Duodenal mucosa (tissue), 2 donors: Measurements from ENCODE around the gene ELMO3.

Source experiments
- H3K27ac ChIP-seq: one replicate; pipeline ENCODE4 v1.7.0; 2013; ENCODE audit warnings: low read depth, low read length
- H3K27me3 ChIP-seq, 2 donors: one replicate each; pipeline ENCODE4 v1.7.0; 2013; ENCODE audit warnings: low read length in 2 of 2, control low read depth in 1 of 2; ENCODE audit not compliant: insufficient read depth in 2 of 2, control insufficient read depth in 1 of 2
- H3K36me3 ChIP-seq, 2 donors: one replicate each; pipeline ENCODE4 v1.7.0; 2013; ENCODE audit warnings: low read length in 2 of 2, control low read depth in 1 of 2; ENCODE audit not compliant: insufficient read depth in 2 of 2, control insufficient read depth in 1 of 2
- H3K4me1 ChIP-seq, 2 donors: one replicate each; pipeline ENCODE4 v1.7.0; 2013; ENCODE audit warnings: low read length in 2 of 2, control low read depth in 1 of 2; ENCODE audit not compliant: insufficient read depth in 2 of 2, control insufficient read depth in 1 of 2
- H3K4me3 ChIP-seq, 2 donors: one replicate each; pipeline ENCODE4 v1.7.0; 2013; ENCODE audit warnings: low read length in 2 of 2, low read depth in 1 of 2
- H3K9ac ChIP-seq, 2 donors: one replicate each; pipeline ENCODE4 v1.7.0; 2013; ENCODE audit warnings: low read length in 2 of 2, low read depth in 1 of 2
- H3K9me3 ChIP-seq, 2 donors: one replicate each; pipeline ENCODE4 v1.7.0; 2013; ENCODE audit warnings: low read length in 2 of 2, control low read depth in 1 of 2; ENCODE audit not compliant: control insufficient read depth in 1 of 2

The ELMO3 gene

GRCh38 chr16:67242138-67242730, 43.3 kb downstream of the ELMO3 start:
- Histone ChIP-seq H3K27ac (no peak overlapping the region), H3K4me3 (no peak overlapping the region), H3K9ac (peak overlapping the region; percentile 0 to 47), H3K27me3 (no peaks in the 10 kb centered on the region), H3K9me3 (no peaks in the 10 kb centered on the region), H3K36me3 (peaks cover 7 to 24% of the 10 kb centered on the region in 2 donors), H3K4me1 (peaks cover 43 to 54% of the 10 kb centered on the region in 2 donors)

- H3K9ac ChIP-seq, result peak overlapping the region in 1 of 2 donors; percentile 21
These were observed 44.5 kb downstream of the ELMO3 start for GRCh38 chr16:67243481-67243880.

GRCh38 chr16:67244387-67245185, 45.7 kb downstream of the ELMO3 start:
- peak overlapping the region; percentile 73 for H3K27ac ChIP-seq
- H3K9ac ChIP-seq, result peak overlapping the region; percentile 19 to 21
- H3K9me3 ChIP-seq, result no peaks in the 10 kb centered on the region
- H3K36me3 ChIP-seq, result peaks cover 0 to under 1% of the 10 kb centered on the region in 2 donors
- peak overlapping the region in 1 of 2 donors; percentile 9 for H3K4me3 ChIP-seq
- H3K4me1 ChIP-seq, result peaks cover 54 to 69% of the 10 kb centered on the region in 2 donors
- peaks cover 8 to 16% of the 10 kb centered on the region in 2 donors for H3K27me3 ChIP-seq

More at GRCh38 chr16:67243481-67243880, 44.5 kb downstream of the ELMO3 start:
- H3K36me3 ChIP-seq, result peaks cover 3 to 11% of the 10 kb centered on the region in 2 donors
- peak overlapping the region; percentile 60 for H3K27ac ChIP-seq
- H3K4me3 ChIP-seq, result no peak overlapping the region
- H3K4me1 ChIP-seq, result peaks cover 50 to 63% of the 10 kb centered on the region in 2 donors
- H3K27me3 ChIP-seq, result peaks cover 0 to 7% of the 10 kb centered on the region in 2 donors
- no peaks in the 10 kb centered on the region for H3K9me3 ChIP-seq

GRCh38 chr16:67245186-67245585, 46.3 kb downstream of the ELMO3 start:
- Histone ChIP-seq H3K4me3 (peak overlapping the region; percentile 9 to 82), H3K4me1 (peaks cover 54 to 69% of the 10 kb centered on the region in 2 donors), H3K27ac (peak overlapping the region; percentile 73)

GRCh38 chr16:67245674-67246080, 46.7 kb downstream of the ELMO3 start:
- no peaks in the 10 kb centered on the region for H3K36me3 ChIP-seq
- peak overlapping the region; percentile 82 to 89 for H3K4me3 ChIP-seq
- peaks cover 19 to 27% of the 10 kb centered on the region in 2 donors for H3K27me3 ChIP-seq
- H3K27ac ChIP-seq, result peak overlapping the region; percentile 82
- H3K9ac ChIP-seq, result peak overlapping the region; percentile 79 to 85
- peaks cover 51 to 65% of the 10 kb centered on the region in 2 donors for H3K4me1 ChIP-seq
- no peaks in the 10 kb centered on the region for H3K9me3 ChIP-seq

More at GRCh38 chr16:67245186-67245585, 46.3 kb downstream of the ELMO3 start:
- Histone ChIP-seq H3K27me3 (peaks cover 14 to 22% of the 10 kb centered on the region in 2 donors), H3K9me3 (no peaks in the 10 kb centered on the region), H3K9ac (peak overlapping the region; percentile 4 to 21), H3K36me3 (no peaks in the 10 kb centered on the region)

- Histone ChIP-seq H3K9ac (peak overlapping the region; percentile 79 to 85), H3K9me3 (no peaks in the 10 kb centered on the region), H3K27me3 (peaks cover 19 to 31% of the 10 kb centered on the region in 2 donors), H3K4me1 (peaks cover 47 to 60% of the 10 kb centered on the region in 2 donors), H3K36me3 (no peaks in the 10 kb centered on the region), H3K4me3 (peak overlapping the region; percentile 82 to 89), H3K27ac (peak overlapping the region; percentile 82)
These were observed 47.3 kb downstream of the ELMO3 start for GRCh38 chr16:67246081-67246755.

GRCh38 chr16:67246756-67247191, 47.8 kb downstream of the ELMO3 start:
- H3K27ac ChIP-seq, result peak overlapping the region; percentile 82
- peaks cover 19 to 31% of the 10 kb centered on the region in 2 donors for H3K27me3 ChIP-seq
- peak overlapping the region; percentile 79 to 85 for H3K9ac ChIP-seq
- peak overlapping the region; percentile 82 to 89 for H3K4me3 ChIP-seq
- no peaks in the 10 kb centered on the region for H3K9me3 ChIP-seq
- H3K4me1 ChIP-seq, result peaks cover 41 to 54% of the 10 kb centered on the region in 2 donors
- no peaks in the 10 kb centered on the region for H3K36me3 ChIP-seq

- Histone ChIP-seq H3K9ac (peak within 1 kb of the TSS; percentile 79 to 85), H3K9me3 (no peaks in the 10 kb centered on the region), H3K27ac (peak within 1 kb of the TSS; percentile 82), H3K4me1 (peaks cover 35 to 48% of the 10 kb centered on the region in 2 donors), H3K27me3 (peaks cover 19 to 31% of the 10 kb centered on the region in 2 donors), H3K36me3 (no peaks in the 10 kb centered on the region), H3K4me3 (peak within 1 kb of the TSS; percentile 82 to 89)
These were observed 48.5 kb downstream of the ELMO3 start, which contains the start of gene FHOD1 for GRCh38 chr16:67247192-67248072. TSS of gene FHOD1 (minus strand) at chr16:67247481. CDS start at chr16:67247410, 71 bp downstream.

- H3K4me1 ChIP-seq, result peaks cover 32 to 46% of the 10 kb centered on the region in 2 donors
- H3K27ac ChIP-seq, result no peak overlapping the region
- H3K36me3 ChIP-seq, result no peaks in the 10 kb centered on the region
- H3K4me3 ChIP-seq, result peak overlapping the region; percentile 31 to 82
- peaks cover 19 to 31% of the 10 kb centered on the region in 2 donors for H3K27me3 ChIP-seq
- no peaks in the 10 kb centered on the region for H3K9me3 ChIP-seq
- peak overlapping the region in 1 of 2 donors; percentile 54 for H3K9ac ChIP-seq
These were observed 49.1 kb downstream of the ELMO3 start for GRCh38 chr16:67248073-67248400.
